CD4-positive, alpha-beta T cell treated with Interleukin-2 at 100 ng/mL for 4 hours (primary cell): ENCODE data around the gene FUT8.
"Not testable (repeated sequence)": the region's sequence is repeated elsewhere in the genome, so short reads cannot be mapped to it uniquely, and the experiment has no call there.

ENCODE experiments used
- DNase-seq: peaks from one replicate; pipeline ENCODE4 v3.0.0-alpha.2; 2020; ENCODE audit warnings: low spot score

The FUT8 gene

DNA sequence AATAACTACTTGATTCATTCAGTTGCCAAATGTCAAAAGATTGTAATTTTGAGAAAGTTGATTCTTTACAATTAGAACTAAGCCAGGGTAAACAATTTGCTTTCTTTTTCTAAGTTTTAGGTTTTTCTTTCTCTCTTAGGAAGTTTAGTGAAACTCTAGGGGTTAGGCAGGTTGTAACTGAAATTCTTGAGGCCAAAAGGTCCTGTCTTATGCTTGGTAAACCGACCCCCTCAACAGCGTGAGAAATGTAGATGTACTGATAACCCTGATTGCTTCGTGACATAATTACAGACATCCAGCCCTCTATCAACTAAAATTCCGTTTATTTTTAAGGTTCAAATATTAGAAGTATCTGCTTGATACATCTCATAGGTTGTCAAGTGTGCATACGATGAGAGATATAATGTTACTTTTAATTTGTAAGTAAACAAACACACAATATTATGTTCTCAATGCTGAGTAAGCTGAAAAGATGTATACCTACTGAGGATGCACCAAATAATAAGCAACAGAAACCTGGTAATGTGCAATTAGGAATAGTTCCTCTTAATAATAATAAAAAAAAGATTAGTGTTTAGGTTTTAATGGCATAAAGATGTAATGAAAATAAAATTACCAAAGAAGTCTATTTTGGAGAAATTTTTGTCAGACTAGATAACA, 7.2 kb downstream of the FUT8 start:
- no peak for DNase-seq

DNA sequence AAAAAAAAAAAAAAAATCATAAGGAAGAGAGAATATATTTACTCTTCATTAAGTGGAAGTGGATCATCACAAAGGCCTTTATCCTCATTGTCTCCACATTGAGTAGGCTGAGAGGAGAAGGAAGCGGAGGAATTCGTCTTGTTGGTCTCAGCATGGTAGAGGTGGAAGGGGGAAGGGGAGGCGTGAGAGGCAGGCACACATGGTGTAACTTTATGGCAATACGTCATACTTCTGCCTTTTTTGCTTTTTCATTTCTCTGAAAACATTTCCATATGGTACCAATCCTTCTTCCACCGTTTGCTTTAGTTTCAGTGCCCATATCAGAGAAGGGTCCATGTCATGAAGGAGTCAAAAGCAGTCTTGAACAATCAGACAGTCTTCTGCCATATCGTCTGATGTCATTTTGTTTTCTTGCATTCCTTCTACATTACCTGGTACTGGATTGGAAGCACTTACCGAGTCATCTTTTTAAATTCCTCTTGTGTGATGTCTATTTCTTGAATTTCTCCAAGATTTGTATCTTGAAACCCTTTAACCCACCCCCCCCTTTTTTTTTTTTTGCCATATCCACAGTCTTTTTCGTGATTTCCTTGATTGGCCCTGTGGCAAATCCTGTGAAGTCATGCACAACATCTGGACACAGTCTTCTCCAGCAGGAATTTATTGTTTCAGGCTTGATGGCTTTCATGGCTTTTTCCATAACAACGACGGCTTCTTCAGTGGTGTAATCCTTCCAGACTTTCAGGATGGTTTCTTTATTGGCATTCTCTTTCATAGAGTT, 8.9 kb downstream of the FUT8 start:
- no peak for DNase-seq

DNA sequence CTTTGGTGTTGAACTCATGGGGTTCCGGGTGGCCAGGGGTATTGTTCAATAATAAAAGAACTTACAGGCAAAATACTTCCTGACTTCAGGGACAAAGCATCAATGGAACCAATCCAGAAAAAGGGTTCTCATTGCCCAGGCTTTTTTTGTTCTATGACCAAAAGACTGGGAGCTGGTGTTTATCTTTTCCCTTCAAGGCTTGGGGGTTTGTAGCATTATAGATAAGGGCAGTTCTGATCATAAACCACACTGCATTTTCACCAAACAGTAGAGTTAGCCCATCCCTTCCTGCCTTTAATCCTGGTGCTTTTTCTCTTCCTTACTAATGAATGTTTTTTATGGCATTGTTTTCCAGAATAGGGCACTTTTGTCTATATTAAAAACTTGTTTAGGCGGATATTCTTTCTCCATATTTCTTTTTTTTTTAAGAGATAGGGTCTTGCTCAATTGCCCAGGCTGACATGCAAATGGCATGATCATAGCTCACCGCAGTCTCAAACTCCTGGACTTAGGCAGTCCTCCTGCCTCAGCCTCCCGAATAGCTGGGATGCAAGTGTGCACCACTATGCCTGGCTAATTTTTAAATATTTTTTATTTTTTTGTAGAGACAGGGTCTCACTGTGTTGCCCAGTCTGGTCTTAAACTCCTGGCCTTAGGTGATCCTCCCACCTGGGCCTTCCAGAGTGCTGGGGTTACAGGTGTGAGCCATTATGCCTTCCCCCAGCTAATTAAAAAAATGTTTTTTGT, 9.7 kb downstream of the FUT8 start:
- no peak for DNase-seq

DNA sequence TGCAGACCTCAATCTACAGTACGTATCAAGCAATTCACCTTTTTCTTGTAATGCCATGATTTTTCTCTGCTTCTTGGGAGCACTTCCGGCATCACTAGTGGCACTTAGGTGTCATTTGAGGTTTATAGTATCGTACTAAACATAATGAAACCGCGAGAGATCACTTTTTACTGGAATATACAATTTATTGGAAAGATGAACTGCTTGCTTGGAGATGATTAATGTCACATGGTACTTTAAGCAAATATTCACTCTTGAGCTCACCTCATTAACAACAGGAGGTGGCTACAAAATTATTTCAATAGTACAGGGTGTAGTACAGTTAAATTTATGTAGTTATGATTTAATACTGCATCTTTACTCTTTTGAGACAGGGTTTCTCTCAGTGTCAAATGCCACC, 11.5 kb downstream of the FUT8 start:
- no peak for DNase-seq

DNA sequence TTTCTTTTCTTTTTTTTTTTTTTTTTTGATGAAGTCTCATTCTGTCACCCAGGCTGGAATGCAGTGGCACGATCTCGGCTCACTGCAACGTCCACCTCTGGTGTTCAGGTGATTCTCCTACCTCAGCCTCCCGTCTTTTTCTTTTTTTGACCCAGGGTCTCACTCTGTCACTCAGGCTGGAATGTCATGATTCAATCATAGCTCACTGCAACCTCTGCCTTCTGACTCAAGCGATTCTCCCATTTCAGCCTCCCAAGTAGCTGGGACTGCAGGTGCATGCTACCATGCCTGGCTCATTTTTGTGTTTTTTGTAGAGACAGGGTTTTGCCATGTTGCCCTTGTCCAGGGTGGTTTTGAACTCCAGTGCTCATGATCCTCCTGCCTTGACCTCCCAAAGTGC, 12.0 kb downstream of the FUT8 start:
- DNase-seq, result no peak

DNA sequence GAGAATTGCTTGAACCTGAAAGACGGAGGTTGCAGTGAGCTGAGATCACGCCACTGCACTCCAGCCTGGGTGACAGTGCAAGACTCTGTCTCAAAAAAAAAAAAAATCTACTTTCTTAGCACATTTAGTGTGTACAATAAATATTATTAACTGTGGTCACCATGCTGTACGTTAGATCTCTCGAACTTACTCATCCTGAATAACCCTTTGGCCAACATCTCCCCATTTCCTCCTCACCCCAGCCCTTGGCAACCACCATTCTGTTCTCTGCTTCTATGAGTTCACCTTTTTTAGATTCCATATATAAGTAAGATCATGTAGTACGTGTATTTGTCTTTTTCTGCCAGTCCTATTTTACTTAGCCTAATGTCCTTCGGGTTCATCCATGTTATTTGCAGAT, 13.4 kb downstream of the FUT8 start:
- DNase-seq, result no peak

DNA sequence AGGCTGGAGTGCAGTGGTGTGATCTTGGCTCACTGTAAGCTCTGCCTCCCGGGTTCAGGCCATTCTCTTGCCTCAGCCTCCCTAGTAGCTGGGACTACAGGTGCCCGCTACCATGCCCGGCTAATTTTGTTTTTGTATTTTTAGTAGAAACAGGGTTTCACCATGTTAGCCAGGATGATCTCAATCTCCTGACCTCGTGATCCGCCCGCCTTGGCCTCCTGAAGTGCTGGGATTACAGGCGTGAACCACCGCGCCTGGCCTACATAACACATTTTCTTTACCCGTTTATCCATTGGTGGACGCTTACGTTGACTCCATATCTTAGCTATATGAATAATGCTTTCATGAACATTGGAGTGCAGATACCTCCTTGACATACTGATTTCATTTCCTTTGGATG, 14.4 kb downstream of the FUT8 start:
- not testable (repeated sequence) for DNase-seq

DNA sequence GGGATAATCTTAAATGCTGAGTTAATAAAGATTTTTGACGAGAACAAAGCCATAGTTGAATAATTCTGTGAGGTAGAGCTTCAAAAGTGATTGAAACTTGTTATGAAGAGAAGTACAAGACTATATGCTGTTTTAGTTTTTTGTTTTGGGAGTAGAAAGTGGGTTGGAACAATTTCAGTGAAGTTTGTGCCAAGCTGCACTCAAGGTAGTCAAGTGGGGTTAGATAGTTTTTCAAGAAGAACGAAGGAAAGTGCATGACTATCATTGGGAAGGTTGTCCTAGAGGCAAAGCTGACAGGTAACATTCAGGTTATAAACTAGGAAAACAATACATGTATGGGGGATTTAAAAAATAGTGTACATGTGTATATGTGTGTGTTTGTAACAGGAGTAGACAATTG, 16.2 kb downstream of the FUT8 start:
- DNase-seq, result no peak

DNA sequence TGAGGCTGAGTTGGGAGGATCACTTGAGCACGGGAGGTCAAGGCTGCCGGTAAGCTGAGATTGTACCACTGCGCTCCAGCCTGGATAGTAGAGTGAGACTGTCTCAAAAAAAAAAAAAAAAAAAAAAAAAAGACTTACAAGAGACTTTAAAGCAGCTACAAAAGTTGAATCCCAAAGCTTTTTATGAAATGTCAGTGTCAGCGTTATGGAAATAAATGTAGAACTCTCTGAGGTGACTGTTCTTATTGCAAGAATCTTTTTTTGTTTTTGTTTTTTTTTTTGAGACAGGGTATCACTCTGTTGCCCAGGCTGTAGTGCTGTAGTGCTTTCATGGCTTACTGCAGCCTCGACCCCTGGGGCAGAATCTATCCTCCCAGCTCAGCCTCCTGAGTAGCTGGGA, 17.2 kb downstream of the FUT8 start:
- DNase-seq, result no peak

DNA sequence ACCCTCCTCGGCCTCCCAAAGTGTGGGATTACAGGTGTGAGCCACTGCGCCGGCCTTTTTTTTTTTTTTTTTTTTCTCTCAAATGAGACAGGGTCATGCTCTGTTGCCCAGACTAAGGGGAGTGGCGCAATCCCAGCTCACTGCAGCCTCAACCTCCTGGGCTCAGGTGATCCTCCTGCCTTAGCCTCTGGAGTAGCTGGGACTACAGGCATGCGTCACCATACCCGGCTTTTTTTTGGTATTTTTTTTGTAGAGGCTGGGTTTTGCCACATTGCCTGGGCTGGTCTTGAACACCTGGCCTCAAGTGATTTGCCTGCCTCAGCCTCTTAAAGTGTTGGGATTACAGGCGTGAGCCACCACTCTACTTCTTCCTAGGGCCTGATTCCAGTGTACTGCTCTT, 18.7 kb downstream of the FUT8 start:
- DNase-seq, result no peak

DNA sequence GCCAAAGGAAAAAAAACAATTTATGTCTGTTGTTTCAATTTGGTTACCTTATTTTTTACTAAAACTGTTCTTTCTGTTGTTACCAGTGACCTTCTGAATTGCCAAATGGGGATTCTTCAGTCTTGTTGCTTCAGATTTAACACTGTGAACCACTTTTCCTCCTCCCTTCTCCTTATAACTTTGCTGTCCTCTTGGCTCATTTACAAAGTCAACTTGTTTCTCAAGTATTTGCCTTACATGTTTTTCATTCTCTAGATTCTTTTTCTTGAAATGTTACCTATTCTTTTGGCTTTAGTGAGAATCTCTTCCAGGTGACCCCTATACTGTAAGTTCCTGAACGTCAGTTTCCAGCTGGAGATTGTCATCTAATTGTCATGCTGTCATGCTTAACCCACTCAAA, 19.4 kb downstream of the FUT8 start:
- no peak for DNase-seq

DNA sequence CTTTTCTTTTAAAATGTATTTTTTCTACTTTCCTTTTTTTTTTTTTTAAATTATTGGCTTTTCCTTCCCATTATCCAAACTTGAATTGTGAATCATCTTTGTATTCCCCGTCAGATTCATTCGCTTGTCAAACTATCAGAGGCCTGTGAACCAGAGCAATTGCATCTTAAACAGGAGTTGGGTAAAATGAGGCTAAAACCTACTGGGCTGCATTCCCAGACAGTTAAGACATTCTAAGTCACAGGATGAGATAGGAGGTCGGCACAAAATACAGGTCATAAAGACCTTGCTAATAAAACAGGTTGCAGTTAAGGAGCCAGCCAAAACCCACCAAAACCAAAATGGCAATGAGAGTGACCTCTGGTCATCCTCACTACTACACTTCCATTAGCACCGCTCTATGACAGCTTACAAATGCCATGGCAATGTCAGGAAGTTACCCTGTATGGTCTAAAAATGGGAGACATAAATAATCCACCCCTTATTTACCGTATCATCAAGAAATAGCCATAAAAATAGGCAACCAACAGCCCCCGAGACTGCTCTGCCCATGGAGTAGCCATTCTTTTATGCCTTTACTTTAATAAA, 19.9 kb downstream of the FUT8 start:
- no peak for DNase-seq

DNA sequence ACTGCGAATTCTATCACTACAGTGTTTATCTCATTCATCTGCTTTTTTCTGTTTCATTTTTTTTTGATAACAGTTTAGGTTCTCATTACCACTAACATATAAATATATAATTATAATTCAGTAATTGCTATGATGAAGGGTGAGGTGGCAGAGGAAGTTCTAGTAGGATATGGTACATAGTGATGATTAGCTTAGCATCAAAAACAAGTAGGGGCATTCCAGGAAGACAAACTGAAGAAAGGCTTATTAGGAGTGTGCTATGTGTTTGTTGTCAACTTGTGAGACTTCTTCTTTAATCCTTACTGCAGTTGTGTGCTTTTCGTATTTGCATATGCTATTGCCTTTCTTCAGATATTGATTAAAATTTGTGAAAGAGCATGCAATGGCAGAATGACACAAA, 20.6 kb downstream of the FUT8 start:
- DNase-seq, result peak; percentile 28

DNA sequence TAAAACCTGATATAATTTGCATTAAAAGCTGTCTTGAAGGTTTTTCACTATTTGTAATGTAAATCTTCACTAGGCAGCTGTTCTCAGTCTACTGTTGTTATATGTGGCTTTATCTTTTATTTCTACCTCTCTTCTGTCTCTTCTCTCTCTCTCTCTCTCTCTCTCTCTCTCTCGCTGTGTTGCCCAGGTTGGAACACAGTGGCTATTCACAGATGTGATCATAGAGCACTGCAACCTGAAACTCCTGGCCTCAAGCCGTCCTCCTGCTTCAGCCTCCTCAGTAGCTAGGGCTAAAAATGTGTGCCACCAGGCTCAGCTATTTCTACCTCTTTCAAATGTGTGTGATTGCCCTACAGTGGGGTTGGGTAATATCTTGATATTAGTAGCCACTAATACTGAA, 21.1 kb downstream of the FUT8 start:
- no peak for DNase-seq

DNA sequence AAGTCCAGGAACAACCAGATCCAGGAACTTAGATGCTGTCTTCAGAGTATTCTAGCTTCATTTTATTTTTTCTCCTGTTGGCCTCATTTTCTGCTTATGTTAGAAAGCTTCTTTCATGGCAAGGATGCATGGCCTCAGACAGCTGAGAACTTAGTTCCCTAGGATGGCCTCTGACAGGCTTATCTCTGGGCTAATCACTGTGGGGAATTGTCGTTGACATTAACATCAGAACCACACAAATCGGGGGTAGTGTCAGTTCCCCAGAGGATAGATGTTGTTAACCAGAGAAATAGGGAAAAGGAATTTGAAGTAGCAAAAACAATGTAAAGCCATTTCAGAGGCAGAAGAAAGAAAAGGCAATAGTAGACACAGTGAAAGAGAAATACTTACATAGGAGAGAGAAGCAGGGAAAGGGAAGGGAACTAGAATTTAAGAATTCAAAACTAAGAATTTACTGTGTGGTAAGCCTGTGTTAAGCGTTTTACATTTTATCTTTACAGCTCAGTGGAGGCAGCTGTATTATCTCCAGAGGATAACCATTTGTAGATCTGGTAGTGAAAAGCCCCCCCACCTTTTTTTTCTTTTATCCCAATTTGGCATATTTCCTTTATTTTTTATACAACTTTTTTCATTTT, 21.8 kb downstream of the FUT8 start:
- DNase-seq, result no peak

DNA sequence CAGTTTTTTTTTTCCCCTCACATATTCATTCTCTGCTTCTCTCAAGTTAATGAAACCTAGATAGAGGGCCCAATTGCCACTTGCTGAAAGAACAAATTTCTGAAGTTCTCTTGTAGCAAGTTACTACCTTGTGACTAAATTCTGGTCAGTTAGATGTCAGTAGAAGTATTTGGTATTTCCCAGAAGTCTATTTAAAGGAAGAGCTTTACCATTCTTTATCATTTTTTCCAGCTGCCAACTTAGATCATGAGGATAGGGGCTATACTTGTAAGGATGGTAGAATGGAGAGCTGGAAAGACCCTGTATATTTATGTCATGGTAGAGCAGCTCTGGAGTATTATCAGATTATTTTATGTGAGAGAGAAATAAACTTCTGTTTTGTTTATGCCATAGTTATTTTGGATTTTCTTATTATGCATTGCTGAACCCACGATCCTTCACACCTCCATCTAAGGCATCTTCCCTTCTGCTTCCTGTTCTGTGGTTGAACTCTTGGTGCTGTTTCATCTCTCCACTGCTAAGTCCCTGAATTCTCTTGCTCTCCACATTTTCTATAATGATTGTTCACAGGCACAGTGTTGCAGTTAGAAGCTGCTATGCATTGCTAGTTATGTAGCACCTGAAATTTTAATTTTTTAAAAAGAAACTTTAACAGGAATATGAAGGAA, 25.9 kb downstream of the FUT8 start:
- DNase-seq, result no peak

DNA sequence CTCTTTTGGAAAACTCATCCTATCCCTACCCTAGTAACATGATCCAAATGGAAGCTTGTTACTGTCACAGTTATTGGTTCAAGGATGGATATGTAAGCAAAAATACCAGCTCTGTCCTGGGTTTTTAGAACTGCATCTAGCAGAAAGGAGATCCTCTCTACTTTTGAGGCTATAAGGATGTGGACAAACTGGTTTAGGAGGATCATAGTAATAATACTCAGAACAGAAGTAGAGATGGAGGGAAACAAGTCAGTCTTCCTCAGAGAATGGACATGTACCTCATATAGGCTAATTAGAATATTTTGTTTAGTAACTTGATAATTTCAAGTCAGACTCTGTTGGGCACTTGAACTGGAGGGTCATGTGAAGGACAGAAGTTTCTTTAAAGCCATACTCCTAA, 26.6 kb downstream of the FUT8 start:
- no peak for DNase-seq

DNA sequence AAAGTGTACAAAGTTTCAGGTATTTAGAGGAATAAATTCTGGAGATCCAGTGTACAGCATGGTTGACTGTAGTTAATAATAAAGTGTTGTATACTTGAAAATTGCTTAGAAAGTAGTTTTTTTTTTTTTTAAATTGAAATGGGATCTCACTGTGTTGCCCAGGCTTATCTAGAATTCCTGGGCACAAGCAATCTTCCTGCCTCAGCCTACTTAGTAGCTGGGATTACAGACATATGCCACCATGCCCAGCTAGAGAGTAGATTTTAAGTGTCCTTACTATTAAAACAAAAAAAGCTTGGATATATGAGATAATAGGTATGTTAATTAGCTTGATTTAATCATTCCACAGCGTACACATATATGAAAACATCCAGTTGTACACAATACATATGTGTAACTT, 27.7 kb downstream of the FUT8 start:
- DNase-seq, result no peak

DNA sequence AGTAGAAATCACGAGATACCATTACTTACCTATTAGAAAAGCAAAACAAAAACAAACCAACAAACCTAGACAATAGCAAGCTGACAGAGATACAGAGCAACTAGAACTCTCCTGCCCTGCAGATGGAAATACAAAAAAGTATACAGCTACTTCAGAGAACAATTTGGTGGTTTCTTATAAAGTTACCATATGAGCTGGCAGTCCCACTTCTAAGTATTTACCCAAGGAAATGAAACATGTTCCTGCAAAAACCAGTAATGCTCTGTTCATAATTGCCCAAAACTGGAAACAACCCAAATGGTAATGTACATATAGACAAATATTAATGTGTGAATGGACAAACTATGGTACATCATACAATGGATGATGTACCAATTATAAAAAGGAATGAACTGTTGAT, 31.7 kb downstream of the FUT8 start:
- no peak for DNase-seq

DNA sequence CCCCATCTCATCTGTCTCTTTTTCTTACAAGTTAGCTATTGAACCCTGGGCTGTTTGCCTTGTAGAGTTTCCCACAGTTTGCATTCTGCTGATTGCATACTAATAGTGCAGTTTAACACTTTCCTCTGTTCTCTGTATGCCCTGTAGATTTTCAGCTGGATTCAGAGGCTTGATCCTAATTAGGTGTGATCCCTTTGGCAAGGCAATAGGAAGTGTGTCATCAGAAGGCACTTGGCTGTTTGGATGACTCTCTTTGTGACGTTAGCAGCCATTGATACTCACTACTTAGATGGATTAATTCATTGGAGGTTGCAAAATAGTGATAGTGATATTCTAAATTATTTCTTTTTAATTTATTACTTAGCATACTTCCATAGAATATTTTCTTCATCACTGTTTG, 33.6 kb downstream of the FUT8 start:
- DNase-seq, result no peak

DNA sequence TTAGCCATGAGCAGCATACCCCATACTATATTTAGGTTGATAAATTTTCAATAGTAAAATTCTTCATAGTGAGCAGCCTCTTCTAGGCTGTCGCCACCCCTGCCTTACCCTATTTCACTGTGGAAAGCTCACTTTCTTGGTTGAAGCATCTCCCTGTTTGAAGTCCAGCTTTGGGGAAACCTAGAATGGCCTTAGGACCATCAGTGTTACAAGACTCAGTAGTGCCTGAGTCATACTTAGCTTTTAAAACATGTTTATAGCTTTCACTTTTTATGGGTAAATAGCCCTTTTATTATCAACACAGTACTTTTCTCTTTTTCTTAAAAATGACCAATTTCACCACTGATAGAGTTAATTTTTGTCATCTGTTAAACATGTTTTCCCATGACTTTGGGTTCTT, 37.1 kb downstream of the FUT8 start:
- DNase-seq, result no peak
